GM12878 (cell line): ENCODE results near the gene SPACDR. TPM values are rescaled to one million over a fixed set of nuclear protein-coding genes. Genes with fewer than 3 reads are reported as not detected.
"Not testable (repeated sequence)": the region's sequence is repeated elsewhere in the genome, so short reads cannot be mapped to it uniquely, and the experiment has no call there.

ENCODE experiments used
- ATAC-seq: fragments of 200-7000 bp; cut with Tn5 transposase; 3 replicates; pipeline ENCODE4 v1.9.1; 2020; ENCODE audit warnings: mild to moderate bottlenecking, moderate library complexity
- BruUV-seq: library from RNA; stranded (reverse); fragments of 400-500 nt; replicated peaks from 2 replicates; lab custom pipeline; 2021; lab: Mats Ljungman, UMichigan
- CTCF ChIA-PET: fragments of 300-600 bp; sonication (Branson Sonifier 250); formaldehyde crosslinking; extraction: SDS; loops from one replicate; lab custom pipeline; 2021; ENCODE audit warnings: inconsistent platforms; lab: Yijun Ruan, JAX
- POLR2A ChIA-PET: fragments of 350-600 bp; formaldehyde crosslinking; extraction: SDS; loops from one replicate; lab custom pipeline; 2021; ENCODE audit warnings: inconsistent platforms; lab: Charles Lee
- RAD21 ChIA-PET: fragments of 300-600 bp; sonication (Branson Sonifier 250); formaldehyde crosslinking; loops from one replicate; lab custom pipeline; 2023; ENCODE audit warnings: antibody characterized with exemption; ENCODE audit not compliant: unreplicated experiment; lab: Charles Lee
- SMC1A ChIA-PET: fragments of 300-600 bp; sonication (Branson Sonifier 250); formaldehyde crosslinking; loops from one replicate; lab custom pipeline; 2023; ENCODE audit not compliant: unreplicated experiment, uncharacterized antibody; lab: Charles Lee
- DNase-seq: peaks from one replicate; pipeline ENCODE4 v3.0.0-alpha.2; 2011; ENCODE audit warnings: low read depth, low spot score
- FAIRE-seq: peaks from 3 replicates; lab custom pipeline; 2011; peaks lifted over from hg19 to GRCh38; lab: Jason Lieb, UNC
- H2AFZ ChIP-seq: 2 replicates; pipeline ENCODE4 v1.6.0; 2011; ENCODE audit warnings: low read depth, low read length, control low read depth; ENCODE audit not compliant: control insufficient read depth
- H3K27ac ChIP-seq: 2 replicates; pipeline ENCODE4 v1.5.1; 2011; ENCODE audit warnings: control low read depth; ENCODE audit not compliant: control insufficient read depth, insufficient read depth
- H3K27me3 ChIP-seq, 2 experiments: replicated peaks in 1 of 2; 2 replicates each; pipeline versions ENCODE4 v1.6.0 to v1.6.1; 2011; ENCODE audit warnings: low read length in 1 of 2; ENCODE audit not compliant: control insufficient read depth in 2 of 2, insufficient read depth in 2 of 2
- H3K36me3 ChIP-seq, 2 experiments: 2 replicates each; pipeline ENCODE4 v1.5.1; 2011; ENCODE audit warnings: low read length in 1 of 2; ENCODE audit not compliant: control insufficient read depth in 2 of 2, insufficient read depth in 2 of 2
- H3K4me1 ChIP-seq: 2 replicates; pipeline ENCODE4 v1.6.1; 2011; ENCODE audit warnings: mild to moderate bottlenecking, low read length, moderate library complexity, mixed read lengths; ENCODE audit not compliant: control insufficient read depth, insufficient read depth
- H3K4me2 ChIP-seq: 2 replicates; pipeline ENCODE4 v1.6.0; 2011; ENCODE audit warnings: control low read depth; ENCODE audit not compliant: control insufficient read depth, insufficient read depth
- H3K4me3 ChIP-seq: fragments of 200-600 bp; sonication (generic); 2 replicates; pipeline ENCODE4 v1.5.1; 2016
- H3K79me2 ChIP-seq: 2 replicates; pipeline ENCODE4 v1.6.0; 2011; ENCODE audit warnings: low read length; ENCODE audit not compliant: control insufficient read depth, insufficient read depth
- H3K9ac ChIP-seq: 2 replicates; pipeline ENCODE4 v1.8.0; 2011; ENCODE audit warnings: low read length, control low read depth, mixed read lengths; ENCODE audit not compliant: control insufficient read depth, insufficient read depth
- H3K9me3 ChIP-seq: replicated peaks from 3 replicates; pipeline ENCODE4 v1.5.1; 2011; ENCODE audit warnings: mild to moderate bottlenecking, low read length; ENCODE audit not compliant: control insufficient read depth, insufficient read depth
- H4K20me1 ChIP-seq: 2 replicates; pipeline ENCODE4 v1.6.0; 2011; ENCODE audit not compliant: control insufficient read depth, insufficient read depth
- WGBS: methylation state at CpG from one replicate; pipeline ENCODE4 v1.1.6; 2016; ENCODE audit warnings: low lambda C conversion rate; ENCODE audit not compliant: insufficient replicate concordance, insufficient coverage; ENCODE audit errors: missing lambda C conversion rate; 5-methylcytosine and 5-hydroxymethylcytosine counted together
- in situ Hi-C: fragments of 300-500 bp; cut with MboI; formaldehyde crosslinking; loops from 9 replicates; pipeline ENCODE4 v1.14.3; 2018; ENCODE audit warnings: mixed read lengths
- intact Hi-C: fragments of 100-400 bp; cut with micrococcal nuclease; formaldehyde crosslinking; loops from one replicate; pipeline ENCODE4 v1.14.2; 2022; ENCODE audit not compliant: unreplicated experiment
- polyA plus RNA-seq, 11 experiments: library from polyadenylated mRNA; depleted of rRNA in 4 of 11; unstranded in 6 of 11; stranded (reverse) in 5 of 11; fragments of >200 nt; fragmentation: Nextera tagmentation in 4 of 11; fragmentation: Illumina TruSeq in 1 of 11; extraction: Ambion mirVana in 4 of 11; extraction: Trizol in 1 of 11; gene quantifications; 1 replicate in 1 of 11; 2 replicates in 10 of 11; pipeline versions ENCODE4 v1.2.1 to v1.2.3, GENCODE V29; 2011 to 2016; ENCODE audit warnings: inconsistent platforms in 2 of 11, missing spikeins in 2 of 11, low read depth in 1 of 11
- total RNA-seq, 4 experiments: library from RNA; depleted of rRNA in 3 of 4; stranded (reverse); fragments of >200 nt in 3 of 4; fragmentation: Illumina TruSeq in 1 of 4; extraction: Trizol in 1 of 4; gene quantifications; 2 replicates each; pipeline versions ENCODE4 v1.2.1 to v1.2.3, GENCODE V29; 2013 to 2021

The SPACDR gene
- total and polyA plus RNA-seq, 10 of the 15 experiments (the other 5 are each of a cell fraction or from before 2014, with no cell fraction given): 0.18 to 1.5 (median 0.63) TPM

- not testable (repeated sequence) for H3K9ac ChIP-seq
Observed at GRCh38 chr7:100504031-100504430, 40.0 kb upstream of the SPACDR start.

GRCh38 chr7:100500743-100501142 lies 36.7 kb upstream of the SPACDR start:
- H3K4me2 ChIP-seq, H3K36me3 ChIP-seq, ATAC-seq, H3K27ac ChIP-seq, H3K9ac ChIP-seq, H3K4me1 ChIP-seq, RAD21 ChIA-PET, H4K20me1 ChIP-seq, H3K79me2 ChIP-seq, H3K4me3 ChIP-seq, SMC1A ChIA-PET, H2AFZ ChIP-seq, H3K9me3 ChIP-seq, H3K27me3 ChIP-seq, intact Hi-C loops, DNase-seq, FAIRE-seq, POLR2A ChIA-PET, BruUV-seq, in situ Hi-C loops: not testable (repeated sequence)
- 85% methylated on average over 2 of the region's 2 CpGs for WGBS
- CTCF ChIA-PET: interaction anchor here (0.6 kb wide), 1 partner anchor 32 kb away, joined by 3 read pairs; no protein-coding TSS in a partner anchor

More at GRCh38 chr7:100504031-100504430, 40.0 kb upstream of the SPACDR start:
- SMC1A ChIA-PET: interaction anchor here (0.6 to 1.1 kb wide), 3 partner anchors 9 to 170 kb away, joined by 3 read pairs; no protein-coding TSS in a partner anchor
- H3K4me2 ChIP-seq, H2AFZ ChIP-seq, ATAC-seq, H4K20me1 ChIP-seq, DNase-seq, H3K27me3 ChIP-seq, intact Hi-C loops, CTCF ChIA-PET, H3K36me3 ChIP-seq, RAD21 ChIA-PET, in situ Hi-C loops, POLR2A ChIA-PET, H3K9me3 ChIP-seq, H3K27ac ChIP-seq, H3K4me3 ChIP-seq, H3K4me1 ChIP-seq, FAIRE-seq, H3K79me2 ChIP-seq, BruUV-seq: not testable (repeated sequence)
- 96% methylated on average over 3 of the region's 3 CpGs for WGBS
